GM21381 (cell line): ENCODE results near the gene VGLL1.

ENCODE experiments used
- ATAC-seq: cut with Tn5 transposase; IDR thresholded peaks from one replicate; pipeline ENCODE4 v1.9.1; 2021; ENCODE audit warnings: mild to moderate bottlenecking, moderate library complexity; ENCODE audit not compliant: unreplicated experiment

The VGLL1 gene

DNA sequence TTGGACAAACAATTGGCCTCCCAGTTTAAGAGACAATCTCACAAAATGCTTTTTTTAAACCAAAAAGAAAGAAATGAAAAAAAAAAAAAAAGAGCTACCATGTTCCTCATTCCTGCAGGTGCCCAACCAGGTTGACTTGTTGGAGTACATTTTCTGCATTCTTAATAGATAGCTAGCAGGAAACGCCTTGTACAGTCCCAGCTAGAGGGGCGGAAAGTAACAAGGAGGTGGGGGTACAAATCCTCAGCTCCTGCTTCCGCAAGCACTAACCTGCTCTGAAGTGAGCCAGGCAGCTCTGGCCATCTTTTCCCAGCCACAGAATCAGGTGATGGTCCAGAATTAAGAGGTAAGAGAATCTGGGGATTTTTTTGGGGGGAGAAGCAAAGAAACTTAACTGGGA, at the start of gene VGLL1:
TSS of gene VGLL1 (plus strand) at position 265 of the 400 bp plus-strand sequence. CDS start 3,806 bp downstream, outside the sequence.
- no peak for ATAC-seq

GRCh38 chrX:136487647-136488046, 44.4 kb upstream of the VGLL1 start, which contains the start of gene BRS3:
TSS of gene BRS3 (plus strand) at chrX:136487947. CDS start at chrX:136488115, 168 bp downstream.
- ATAC-seq = no peak

DNA sequence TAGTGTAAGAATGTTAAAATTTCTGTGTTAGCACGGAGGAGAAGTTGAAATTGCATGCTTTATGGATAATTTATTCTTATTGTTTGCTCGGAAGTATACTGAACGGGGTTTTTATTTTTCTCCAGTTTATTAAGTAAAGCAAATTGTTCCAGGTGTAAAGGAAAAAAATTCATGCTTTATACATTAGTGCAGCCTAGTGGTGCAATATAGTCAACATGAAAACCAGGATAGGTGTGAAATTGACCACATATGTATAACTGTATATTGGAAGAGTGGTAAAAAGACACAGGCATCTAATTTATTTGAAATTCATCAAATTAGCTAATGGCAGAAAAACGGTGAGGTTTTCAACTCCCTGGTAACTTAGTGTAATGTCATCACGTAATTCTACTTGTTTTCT, 43.3 kb upstream of the VGLL1 start:
- ATAC-seq = no peak

DNA sequence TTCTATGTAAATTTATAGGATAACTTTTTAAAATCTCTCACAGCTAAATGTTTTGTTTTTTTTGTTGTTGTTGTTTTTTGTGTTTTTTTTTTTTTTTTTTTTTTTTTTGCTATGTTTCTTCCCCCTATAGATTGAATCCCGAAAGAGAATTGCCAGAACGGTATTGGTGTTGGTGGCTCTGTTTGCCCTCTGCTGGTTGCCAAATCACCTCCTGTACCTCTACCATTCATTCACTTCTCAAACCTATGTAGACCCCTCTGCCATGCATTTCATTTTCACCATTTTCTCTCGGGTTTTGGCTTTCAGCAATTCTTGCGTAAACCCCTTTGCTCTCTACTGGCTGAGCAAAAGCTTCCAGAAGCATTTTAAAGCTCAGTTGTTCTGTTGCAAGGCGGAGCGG, 40.2 kb upstream of the VGLL1 start:
- ATAC-seq = no peak

DNA sequence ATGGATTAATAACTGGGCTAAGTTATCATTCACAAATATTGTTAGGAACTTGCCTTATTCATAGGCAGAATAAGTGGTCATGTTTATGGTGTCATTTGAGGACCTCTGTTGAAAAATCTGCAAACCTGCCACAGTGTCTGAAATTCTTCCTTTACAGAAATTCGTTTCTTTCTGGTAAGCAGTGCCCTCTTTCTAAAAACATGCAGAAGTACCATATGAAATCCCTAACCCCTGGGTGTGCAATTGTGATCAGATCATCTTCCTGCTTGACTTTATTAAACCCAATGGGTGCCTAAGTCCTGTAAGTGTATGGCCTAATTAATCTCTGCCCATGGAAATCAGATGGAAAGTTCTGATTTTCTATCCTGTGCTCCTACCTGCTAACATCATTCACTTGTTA, 39.0 kb upstream of the VGLL1 start:
- ATAC-seq = no peak

GRCh38 chrX:136495043-136495442, 37.0 kb upstream of the VGLL1 start:
- no peak for ATAC-seq

DNA sequence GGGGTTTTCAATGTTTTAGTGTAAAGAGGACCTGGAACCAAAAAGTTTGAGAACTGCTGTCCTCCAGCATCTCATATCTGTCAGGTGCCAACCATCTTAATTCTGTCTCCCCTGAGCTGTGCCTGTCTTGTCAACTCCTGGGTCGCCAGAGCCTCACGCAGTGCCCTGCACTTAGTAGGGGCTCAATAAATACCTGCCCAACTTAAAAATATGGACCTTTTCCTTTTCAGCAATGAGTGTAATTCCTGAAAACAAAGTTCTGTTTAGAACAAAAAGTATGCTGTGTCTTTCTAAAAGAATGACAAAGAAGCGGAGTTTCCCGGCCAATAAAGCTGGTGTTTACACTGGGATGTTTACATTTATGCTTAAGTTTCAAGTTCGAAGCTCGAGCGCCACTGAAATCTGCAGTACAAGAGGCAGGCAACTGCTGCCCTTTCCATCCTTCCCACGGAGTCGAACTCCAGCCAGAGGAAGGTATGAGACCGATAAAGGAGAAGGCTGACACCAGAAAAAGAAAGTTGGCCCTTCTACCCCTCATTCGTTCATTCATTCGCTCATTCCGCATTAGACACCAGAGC, 35.7 kb upstream of the VGLL1 start:
- no peak for ATAC-seq

DNA sequence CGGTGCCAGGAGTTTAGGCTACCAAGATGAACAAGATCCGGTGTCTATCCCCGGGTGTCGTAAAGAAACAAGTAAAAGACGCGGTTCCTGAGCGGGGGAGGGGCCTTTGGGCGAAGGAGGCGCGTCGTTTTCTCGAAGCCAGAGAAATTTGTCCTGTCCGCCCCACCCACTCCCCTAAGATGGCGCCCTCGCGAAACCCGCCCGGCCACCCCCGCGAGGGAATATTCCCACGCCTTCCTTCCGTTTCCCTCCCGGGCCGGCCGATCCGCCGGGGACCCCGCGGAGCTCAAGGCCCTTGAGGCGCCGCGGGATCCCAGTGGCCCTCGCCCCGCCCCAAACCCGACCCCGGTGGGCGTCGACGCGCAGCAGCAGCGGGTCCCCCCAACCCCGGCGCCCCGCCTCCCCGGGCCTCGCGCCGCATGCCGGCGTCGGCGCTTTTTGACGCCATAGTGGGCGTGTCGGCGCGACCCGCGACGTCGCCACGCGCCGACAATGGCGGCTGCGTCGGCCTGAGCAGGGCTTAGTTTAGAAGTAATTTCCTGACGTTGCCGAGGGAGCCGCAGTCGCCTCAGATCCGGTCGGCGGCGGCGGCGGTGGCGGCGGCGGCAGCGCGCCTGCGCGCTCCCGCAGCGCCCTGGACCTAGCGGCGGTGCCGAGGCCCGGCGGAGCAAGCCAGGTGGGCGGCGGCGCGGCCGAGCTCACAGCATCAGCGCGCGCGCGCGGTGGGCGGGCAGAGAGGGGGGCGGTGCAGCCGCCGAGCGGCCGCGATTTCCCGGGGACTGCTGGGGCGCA, 35.1 kb upstream of the VGLL1 start:
- peak; percentile 82 for ATAC-seq

- no peak for ATAC-seq
These were observed 34.4 kb upstream of the VGLL1 start, which contains the start of gene HTATSF1 for GRCh38 chrX:136497556-136498052. TSS of gene HTATSF1 (plus strand) at chrX:136497592. CDS start at chrX:136497685, 93 bp downstream.

- ATAC-seq = no peak
These were observed 12.9 kb upstream of the VGLL1 start for GRCh38 chrX:136519069-136519468.

GRCh38 chrX:136523770-136524169, 8.2 kb upstream of the VGLL1 start:
- ATAC-seq = no peak

- ATAC-seq = no peak
These were observed 6.0 kb upstream of the VGLL1 start for GRCh38 chrX:136525738-136526606.

DNA sequence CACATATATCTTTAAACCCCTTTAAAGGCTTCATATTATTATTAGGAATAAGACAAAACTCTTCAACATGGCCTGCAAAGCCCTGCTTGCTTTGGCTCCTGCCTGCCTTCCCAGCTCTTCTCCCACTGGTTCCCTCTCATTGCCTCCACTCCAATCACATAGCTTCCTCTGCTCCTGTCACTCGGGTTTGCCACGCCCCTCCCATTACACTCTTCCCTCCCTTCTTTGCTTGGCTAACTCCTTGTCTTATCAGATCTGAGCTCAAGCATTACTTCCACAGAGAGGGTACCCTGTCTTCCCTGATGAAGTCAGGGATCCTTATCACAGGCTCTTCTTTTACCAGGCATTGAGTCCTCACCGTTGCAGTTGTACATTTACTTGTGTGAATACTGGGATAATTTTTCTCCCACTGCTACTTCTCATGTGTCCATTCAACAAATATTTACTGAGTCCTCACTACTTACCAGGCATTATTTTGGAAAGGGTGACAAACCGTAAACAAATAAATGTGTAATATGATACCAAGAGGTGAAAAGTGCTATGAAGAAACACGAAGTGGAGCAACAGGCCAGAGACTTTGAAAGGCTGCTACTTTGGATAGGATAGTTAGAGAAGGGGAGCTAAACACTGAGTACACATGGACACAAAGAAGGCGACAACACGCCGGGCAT, 3.2 kb upstream of the VGLL1 start:
- no peak for ATAC-seq

- no peak for ATAC-seq
These were observed 2.2 kb upstream of the VGLL1 start for GRCh38 chrX:136529795-136530194.

- ATAC-seq = no peak
These were observed 2.1 kb downstream of the VGLL1 start for GRCh38 chrX:136534131-136534530.

DNA sequence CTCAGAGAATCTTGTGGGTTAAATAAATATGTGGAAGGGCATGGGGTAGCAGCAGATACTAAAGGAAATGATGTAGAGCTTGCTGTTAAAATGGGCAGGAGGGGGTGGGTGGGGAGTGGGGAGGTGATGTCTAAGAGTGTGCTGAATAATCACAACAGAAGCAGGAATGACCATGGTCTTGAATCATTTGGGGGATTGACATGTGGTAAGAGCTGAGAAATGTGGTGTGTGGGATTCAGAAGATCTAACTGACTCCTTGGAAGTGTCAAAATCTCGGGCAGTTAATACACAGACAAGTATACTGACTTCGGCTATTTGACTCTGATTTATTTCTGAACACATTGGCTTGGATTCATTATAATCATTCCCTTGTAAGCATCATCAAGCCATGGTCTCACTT, 6.8 kb downstream of the VGLL1 start:
- no peak for ATAC-seq

GRCh38 chrX:136540226-136540625, 8.2 kb downstream of the VGLL1 start:
- no peak for ATAC-seq

- no peak for ATAC-seq
These were observed 9.3 kb downstream of the VGLL1 start for GRCh38 chrX:136541294-136541693.

DNA sequence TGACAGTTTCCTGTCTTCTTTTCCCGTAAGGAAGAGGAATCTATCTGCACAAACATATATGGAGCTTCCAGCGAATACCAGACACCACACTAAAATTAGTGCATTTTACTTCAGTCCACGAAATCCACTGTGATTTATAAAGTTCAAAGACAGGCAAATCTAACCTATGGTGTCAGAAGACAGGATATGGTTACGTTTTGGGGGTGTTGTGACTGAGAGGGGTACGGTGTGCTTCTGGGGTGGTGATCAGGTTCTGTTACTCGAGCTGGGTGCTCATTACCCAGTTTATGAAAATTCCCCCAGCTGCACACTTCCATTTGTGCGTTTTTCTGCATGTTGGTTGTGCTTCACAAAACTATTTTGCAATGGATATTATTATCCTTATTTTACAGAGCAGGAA, 10.3 kb downstream of the VGLL1 start:
- ATAC-seq = no peak

GRCh38 chrX:136546371-136546781, 14.4 kb downstream of the VGLL1 start:
- ATAC-seq = no peak

GRCh38 chrX:136549226-136549625, 17.2 kb downstream of the VGLL1 start:
- no peak for ATAC-seq
